SK-N-SH (cell line): ENCODE measurements around the gene SLC25A2. TPM values are rescaled to one million over a fixed set of nuclear protein-coding genes. Genes with fewer than 3 reads are reported as not detected.

Experiments
- CTCF ChIA-PET: fragments of 300-600, 350-600 bp; formaldehyde crosslinking; extraction: SDS; loops from one replicate; lab custom pipeline; 2021; lab: Yijun Ruan, JAX
- POLR2A ChIA-PET: fragments of 350-600 bp; sonication (Branson Sonifier 250); formaldehyde crosslinking; extraction: SDS; loops from one replicate; lab custom pipeline; 2020; ENCODE audit warnings: antibody characterized with exemption, inconsistent platforms; lab: Yijun Ruan, JAX
- DNase-seq: peaks from one replicate; pipeline ENCODE4 v3.0.0; 2012
- H2AFZ ChIP-seq: fragments of 200-600 bp; sonication (generic); 2 replicates; pipeline ENCODE4 v1.8.1; 2016; ENCODE audit warnings: antibody characterized with exemption, mild to moderate bottlenecking, low read depth
- H3F3A ChIP-seq: fragments of 200-600 bp; sonication (generic); replicated peaks from 2 replicates; pipeline ENCODE3; 2016; ENCODE audit warnings: antibody characterized with exemption, mild to moderate bottlenecking; ENCODE audit not compliant: insufficient read depth
- H3K27ac ChIP-seq, 2 experiments: fragments of 200-500 bp in 1 of 2; fragments of 200-600 bp in 1 of 2; sonication (Bioruptor generic) in 1 of 2; sonication (generic), shearing (Covaris generic) in 1 of 2; 2 replicates each; pipeline versions ENCODE4 v1.5.1 to v1.6.1; 2014 to 2016; ENCODE audit warnings: low read depth in 2 of 2, inconsistent platforms in 1 of 2, low read length in 1 of 2, mild to moderate bottlenecking in 1 of 2, mixed read lengths in 1 of 2
- H3K27me3 ChIP-seq: fragments of 200-600 bp; sonication (generic), shearing (Covaris generic); 2 replicates; pipeline ENCODE4 v1.6.1; 2016; ENCODE audit warnings: mixed run types; ENCODE audit not compliant: insufficient read depth
- H3K36me3 ChIP-seq, 2 experiments: fragments of 200-500 bp in 1 of 2; fragments of 200-600 bp in 1 of 2; sonication (Bioruptor generic) in 1 of 2; sonication (generic) in 1 of 2; replicated peaks in 1 of 2; 2 replicates each; pipeline versions ENCODE3 to v1.5.1; 2014 to 2016; ENCODE audit warnings: low read length in 1 of 2, mild to moderate bottlenecking in 1 of 2; ENCODE audit not compliant: insufficient read depth in 2 of 2, control insufficient read depth in 1 of 2
- H3K4me1 ChIP-seq, 2 experiments: fragments of 200-500 bp in 1 of 2; fragments of 200-600 bp in 1 of 2; sonication (Bioruptor generic) in 1 of 2; sonication (generic), shearing (Covaris generic) in 1 of 2; 2 replicates each; pipeline versions ENCODE4 v1.5.1 to v1.6.1; 2014 to 2016; ENCODE audit warnings: low read depth in 1 of 2, low read length in 1 of 2, mixed run types in 1 of 2; ENCODE audit not compliant: insufficient read depth in 2 of 2, control insufficient read depth in 1 of 2
- H3K4me2 ChIP-seq: fragments of 200-600 bp; sonication (generic), shearing (Covaris generic); 2 replicates; pipeline ENCODE4 v1.6.1; 2017; ENCODE audit warnings: mixed run types
- H3K4me3 ChIP-seq, 2 experiments: fragments of 200-500 bp in 1 of 2; fragments of 200-600 bp in 1 of 2; sonication (Bioruptor generic) in 1 of 2; sonication (generic), shearing (Covaris generic) in 1 of 2; 2 replicates each; pipeline versions ENCODE4 v1.5.1 to v1.8.1; 2014 to 2016; ENCODE audit warnings: low read depth in 2 of 2, inconsistent platforms in 1 of 2, low read length in 1 of 2, mild to moderate bottlenecking in 1 of 2, mixed read lengths in 1 of 2, moderate library complexity in 1 of 2
- H3K79me2 ChIP-seq: fragments of 200-600 bp; sonication (generic); 2 replicates; pipeline ENCODE4 v1.8.1; 2017; ENCODE audit warnings: mild to moderate bottlenecking; ENCODE audit not compliant: insufficient read depth
- H3K9ac ChIP-seq: fragments of 200-600 bp; sonication (generic); 2 replicates; pipeline ENCODE4 v1.6.1; 2017; ENCODE audit warnings: mixed run types
- H3K9me2 ChIP-seq: fragments of 200-600 bp; sonication (generic); 2 replicates; pipeline ENCODE4 v1.6.1; 2017; ENCODE audit warnings: mixed run types
- H3K9me3 ChIP-seq: fragments of 200-600 bp; sonication (generic); 2 replicates; pipeline ENCODE4 v1.6.1; 2017; ENCODE audit warnings: mixed run types, mild to moderate bottlenecking, moderate library complexity
- H4K20me1 ChIP-seq: fragments of 200-600 bp; sonication (generic); 2 replicates; pipeline ENCODE4 v1.6.1; 2017; ENCODE audit warnings: mild to moderate bottlenecking, mixed run types; ENCODE audit not compliant: insufficient read depth
- CHD2 ChIP-seq: fragments of 150-350 bp; IDR thresholded peaks from 2 replicates; pipeline ENCODE4 v1.6.1; 2018; ENCODE audit warnings: low read length; ENCODE audit not compliant: partially characterized antibody
- CTCF ChIP-seq: fragments of 200-600 bp; sonication (generic); IDR thresholded peaks from 2 replicates; pipeline ENCODE4 v1.6.1; 2017; ENCODE audit warnings: antibody characterized with exemption, mild to moderate bottlenecking, moderate library complexity
- EP300 ChIP-seq, 2 experiments: IDR thresholded peaks; 2 replicates each; pipeline versions ENCODE4 v1.4.0 to v1.6.1; 2012; ENCODE audit warnings: borderline replicate concordance in 1 of 2, low read depth in 1 of 2, low read length in 1 of 2
- FOSL2 ChIP-seq: IDR thresholded peaks from 2 replicates; pipeline ENCODE4 v1.4.0; 2012; ENCODE audit warnings: low read depth, mild to moderate bottlenecking, moderate library complexity, borderline replicate concordance
- FOXJ3 ChIP-seq: sonication (generic); formaldehyde crosslinking; IDR thresholded peaks from 2 replicates; pipeline ENCODE4 v1.5.1; 2020; ENCODE audit warnings: mild to moderate bottlenecking, missing genetic modification reagents
- FOXM1 ChIP-seq: IDR thresholded peaks from 2 replicates; pipeline ENCODE4 v1.4.0; 2012; ENCODE audit warnings: low read depth, mild to moderate bottlenecking
- GABPA ChIP-seq: IDR thresholded peaks from 2 replicates; pipeline ENCODE4 v1.4.0; 2012; ENCODE audit warnings: low read depth, mild to moderate bottlenecking
- GATA2 ChIP-seq: sonication (generic); formaldehyde crosslinking; IDR thresholded peaks from 2 replicates; pipeline ENCODE4 v1.5.0; 2020; ENCODE audit warnings: mild to moderate bottlenecking, missing genetic modification reagents
- JUND ChIP-seq: IDR thresholded peaks from 2 replicates; pipeline ENCODE4 v1.4.0; 2012
- MXI1 ChIP-seq: IDR thresholded peaks from 2 replicates; pipeline ENCODE4 v1.6.1; 2012; ENCODE audit warnings: mild to moderate bottlenecking, low read depth, low read length, improper control_type of control experiment
- NFIC ChIP-seq: IDR thresholded peaks from 2 replicates; pipeline ENCODE4 v1.4.0; 2012; ENCODE audit warnings: borderline replicate concordance
- PBX3 ChIP-seq: IDR thresholded peaks from 2 replicates; pipeline ENCODE4; 2012
- POLR2AphosphoS5 ChIP-seq: IDR thresholded peaks from 2 replicates; pipeline ENCODE4 v1.6.1; 2012; ENCODE audit warnings: low read depth, low read length
- RAD21 ChIP-seq: IDR thresholded peaks from 2 replicates; pipeline ENCODE4 v1.6.1; 2012; ENCODE audit warnings: mild to moderate bottlenecking, low read length
- SMC3 ChIP-seq: IDR thresholded peaks from 2 replicates; pipeline ENCODE4 v1.6.1; 2012; ENCODE audit warnings: low read depth, low read length, improper control_type of control experiment
- TAF1 ChIP-seq: IDR thresholded peaks from 2 replicates; pipeline ENCODE4 v1.6.1; 2012; ENCODE audit warnings: low read depth, mild to moderate bottlenecking, low read length, moderate library complexity, borderline replicate concordance
- TEAD4 ChIP-seq: IDR thresholded peaks from 2 replicates; pipeline ENCODE4 v1.4.0; 2012; ENCODE audit warnings: mild to moderate bottlenecking, borderline replicate concordance; ENCODE audit not compliant: insufficient read depth
- USF1 ChIP-seq: IDR thresholded peaks from 2 replicates; pipeline ENCODE4 v1.4.0; 2012; ENCODE audit warnings: low read depth, borderline replicate concordance
- ZBTB33 ChIP-seq: IDR thresholded peaks from 2 replicates; pipeline ENCODE4 v1.4.0; 2012; ENCODE audit warnings: low read depth, borderline replicate concordance
- WGBS: methylation state at CpG from one replicate; pipeline ENCODE4 v1.1.6; 2017; ENCODE audit warnings: low lambda C conversion rate; 5-methylcytosine and 5-hydroxymethylcytosine counted together
- polyA plus RNA-seq, 3 experiments: library from polyadenylated mRNA; depleted of rRNA; stranded (reverse); fragments of >200 nt; gene quantifications; 2 replicates each; pipeline ENCODE4 v1.2.3, GENCODE V29; 2012

The SLC25A2 gene
- not detected in 2 replicates for polyA plus RNA-seq (2012; rRNA removed)
- polyA plus RNA-seq (2012; cell fraction: cytosol; rRNA removed) = not detected in 2 replicates
- 0.18 and 0.39 TPM in 2 replicates for polyA plus RNA-seq (2012; cell fraction: nucleus; rRNA removed)

- Histone ChIP-seq H3K27me3 (no peaks in the 10 kb centered on the region), H3K9me3 (no peaks in the 10 kb centered on the region; the same call in 1 of the 2 replicates), H2AFZ (no peak within 1 kb of the TSS), H3K27ac (no peak within 1 kb of the TSS), H3K4me2 (no peak within 1 kb of the TSS), H3K79me2 (peaks cover 28% of the 10 kb centered on the region; the same call in 1 of the 2 replicates), H3K4me1 (no peaks in the 10 kb centered on the region), H3K4me3 (no peak within 1 kb of the TSS; a peak in 1 of 4 replicates), H3K9me2 (no peaks in the 10 kb centered on the region), H3K9ac (no peak within 1 kb of the TSS), H3K36me3 (peaks cover 0 to 4% of the 10 kb centered on the region in 2 experiments), H4K20me1 (no peaks in the 10 kb centered on the region), H3F3A (no peaks in the 10 kb centered on the region)
- ChIA-PET CTCF (no interaction called here), POLR2A (no interaction called here)
- no peak for DNase-seq
- 92% methylated on average over 29 of the region's 36 CpGs for WGBS
- TF ChIP-seq CHD2 (no peak), JUND (no peak), GABPA (no peak), EP300 (IDR thresholded peaks at IDR 0.05; ENCODE audit: borderline replicate concordance in 1 of 2, low read depth in 1 of 2, low read length in 1 of 2) (no peak), TAF1 (no peak), ZBTB33 (no peak), FOXJ3 (CRISPR knock-in tag) (no peak), MXI1 (no peak), NFIC (no peak), FOXM1 (no peak), GATA2 (no peak), USF1 (no peak), CTCF (no peak), PBX3 (no peak), FOSL2 (no peak), POLR2AphosphoS5 (no peak), RAD21 (no peak), SMC3 (no peak), TEAD4 (no peak)
These were observed at the start of gene SLC25A2 for GRCh38 chr5:141303756-141304155. Gene SLC25A2, minus strand, starts transcription at chr5:141304049. Its CDS starts 184 bp downstream, at chr5:141303865.
